Mesothelial cell of epicardium (in vitro differentiated cells): ENCODE measurements around the gene TEX11. TPM values are rescaled to one million over a fixed set of nuclear protein-coding genes. Genes with fewer than 3 reads are reported as not detected.

Experiments
- DNase-seq, 2 experiments: peaks; one replicate each; pipeline ENCODE4 v3.0.0; 2021; ENCODE audit warnings: low spot score in 2 of 2; ENCODE audit not compliant: unreplicated experiment in 2 of 2
- H3K27ac Mint-ChIP-seq: 2 replicates; pipeline ENCODE4 v1.8.0; 2021; ENCODE audit warnings: mixed read lengths
- H3K27me3 Mint-ChIP-seq: 2 replicates; pipeline ENCODE4 v1.8.0; 2021; ENCODE audit warnings: low read depth, mixed read lengths
- H3K36me3 Mint-ChIP-seq: 2 replicates; pipeline ENCODE4 v1.8.0; 2021; ENCODE audit warnings: mixed read lengths
- H3K4me1 Mint-ChIP-seq: 2 replicates; pipeline ENCODE4 v1.8.0; 2021; ENCODE audit warnings: mixed read lengths
- H3K4me3 Mint-ChIP-seq: 2 replicates; pipeline ENCODE4 v1.8.0; 2021; ENCODE audit warnings: mild to moderate bottlenecking, moderate library complexity, mixed read lengths
- H3K9me3 Mint-ChIP-seq: 2 replicates; pipeline ENCODE4 v1.8.0; 2021; ENCODE audit warnings: mixed read lengths
- CTCF ChIP-seq: fragments of 200-600 bp; sonication (generic); IDR thresholded peaks from one replicate; pipeline ENCODE4 v1.5.0; 2021; ENCODE audit warnings: antibody characterized with exemption; ENCODE audit not compliant: unreplicated experiment
- total RNA-seq: library from RNA; stranded (reverse); gene quantifications from 3 replicates; pipeline ENCODE4 v1.2.1, GENCODE V29; 2021

The TEX11 gene
- total RNA-seq, 1 donor from 2014 or later = not detected

GRCh38 chrX:70635669-70636068 is 272.8 kb downstream of the TEX11 start:
- TF ChIP-seq CTCF = no peak
- no peak overlapping the region for H3K4me3 Mint-ChIP-seq
- no peaks in the 10 kb centered on the region for H3K4me1 Mint-ChIP-seq
- H3K27ac Mint-ChIP-seq = no peak overlapping the region
- DNase-seq = no peak
- H3K36me3 Mint-ChIP-seq = no peaks in the 10 kb centered on the region
- H3K9me3 Mint-ChIP-seq = peaks cover 31% of the 10 kb centered on the region
- H3K27me3 Mint-ChIP-seq = no peaks in the 10 kb centered on the region

GRCh38 chrX:70635227-70635626 is 273.3 kb downstream of the TEX11 start:
- Mint-ChIP-seq H3K27ac (no peak overlapping the region), H3K4me3 (no peak overlapping the region), H3K36me3 (no peaks in the 10 kb centered on the region), H3K4me1 (no peaks in the 10 kb centered on the region), H3K9me3 (peaks cover 31% of the 10 kb centered on the region), H3K27me3 (no peaks in the 10 kb centered on the region)
- no peak for DNase-seq
- no peak for TF ChIP-seq CTCF

GRCh38 chrX:70621743-70622142 is 286.8 kb downstream of the TEX11 start:
- no peak for TF ChIP-seq CTCF
- no peak overlapping the region for H3K4me3 Mint-ChIP-seq
- no peak overlapping the region for H3K27ac Mint-ChIP-seq
- H3K27me3 Mint-ChIP-seq = peaks cover 16% of the 10 kb centered on the region
- no peaks in the 10 kb centered on the region for H3K36me3 Mint-ChIP-seq
- H3K4me1 Mint-ChIP-seq = peaks cover 3% of the 10 kb centered on the region
- no peak for DNase-seq
- H3K9me3 Mint-ChIP-seq = peaks cover 20% of the 10 kb centered on the region

GRCh38 chrX:70618467-70618866 is 290.0 kb downstream of the TEX11 start:
- no peak for TF ChIP-seq CTCF
- Mint-ChIP-seq H3K27me3 (peaks cover 9% of the 10 kb centered on the region), H3K4me3 (no peak overlapping the region), H3K4me1 (peaks cover 3% of the 10 kb centered on the region), H3K27ac (no peak overlapping the region), H3K36me3 (no peaks in the 10 kb centered on the region), H3K9me3 (peaks cover 18% of the 10 kb centered on the region)
- no peak for DNase-seq

- H3K4me1 Mint-ChIP-seq = no peaks in the 10 kb centered on the region
- DNase-seq = no peak
- peaks cover 12% of the 10 kb centered on the region for H3K27me3 Mint-ChIP-seq
- peaks cover 16% of the 10 kb centered on the region for H3K9me3 Mint-ChIP-seq
- H3K27ac Mint-ChIP-seq = no peak overlapping the region
- H3K36me3 Mint-ChIP-seq = no peaks in the 10 kb centered on the region
- H3K4me3 Mint-ChIP-seq = no peak overlapping the region
- TF ChIP-seq CTCF = no peak
Observed at GRCh38 chrX:70613295-70613694, 295.2 kb downstream of the TEX11 start.

GRCh38 chrX:70605352-70605751 is 303.2 kb downstream of the TEX11 start:
- Mint-ChIP-seq H3K4me1 (no peaks in the 10 kb centered on the region), H3K36me3 (no peaks in the 10 kb centered on the region), H3K9me3 (peaks cover 16% of the 10 kb centered on the region), H3K4me3 (no peak overlapping the region), H3K27ac (no peak overlapping the region), H3K27me3 (peaks cover 11% of the 10 kb centered on the region)
- TF ChIP-seq CTCF = no peak
- no peak for DNase-seq
